ENCODE measurements around the gene PGAP3. TPM values are rescaled to one million over a fixed set of nuclear protein-coding genes. Genes with fewer than 3 reads are reported as not detected.

PGAP3 gene
- total RNA-seq, 2 donors from 2014 or later, result 22.6 to 29.3 TPM

- Histone ChIP-seq H3K4me3 (ENCODE audit: low read length) (peak overlapping the region; percentile 91), H3K27me3 (ENCODE audit: control insufficient read depth, insufficient read depth, low read length, poor library complexity, severe bottlenecking) (no peaks in the 10 kb centered on the region), H3K9ac (ENCODE audit: extremely low read depth, low read length, poor library complexity, severe bottlenecking) (no peak overlapping the region), H3K27ac (ENCODE audit: low read depth, low read length) (no peak overlapping the region), H3K4me1 (ENCODE audit: control insufficient read depth, insufficient read depth, low read length) (peaks cover 3% of the 10 kb centered on the region), H3K36me3 (ENCODE audit: control insufficient read depth, insufficient read depth, low read length) (no peaks in the 10 kb centered on the region), H3K9me3 (ENCODE audit: control insufficient read depth, low read length) (no peaks in the 10 kb centered on the region)
- DNase-seq, result no peak
- Mint-ChIP-seq H3K4me3 (peak overlapping the region; percentile 80), H3K9me3 (peaks cover 2% of the 10 kb centered on the region), H3K27ac (peak overlapping the region; percentile 91), H3K4me1 (peaks cover 24% of the 10 kb centered on the region), H3K27me3 (ENCODE audit: insufficient read depth) (peaks cover 1% of the 10 kb centered on the region), H3K36me3 (ENCODE audit: low read depth) (peaks cover 24% of the 10 kb centered on the region)
- 67 to 72% methylated on average over 5 to 6 of the region's 6 CpGs for WGBS, 2 experiments (ENCODE audit: insufficient coverage in 1 of 2, insufficient read length in 1 of 2)
- no peak for TF ChIP-seq CTCF (conservative IDR thresholded peaks at IDR 0.05)
Observed at GRCh38 chr17:39687101-39687545, 734 bp downstream of the PGAP3 start.

GRCh38 chr17:39684369-39685192 is 3.3 kb downstream of the PGAP3 start:
- WGBS, 2 experiments (ENCODE audit: insufficient coverage in 1 of 2, insufficient read length in 1 of 2), result 87 to 93% methylated on average over 7 to 12 of the region's 12 CpGs
- H3K27me3 ChIP-seq (ENCODE audit: control insufficient read depth, insufficient read depth, low read length, poor library complexity, severe bottlenecking), result no peaks in the 10 kb centered on the region
- peaks cover 3% of the 10 kb centered on the region for H3K4me1 ChIP-seq (ENCODE audit: control insufficient read depth, insufficient read depth, low read length)
- H3K27me3 Mint-ChIP-seq (ENCODE audit: insufficient read depth), result peaks cover 1% of the 10 kb centered on the region
- no peak overlapping the region for H3K9ac ChIP-seq (ENCODE audit: extremely low read depth, low read length, poor library complexity, severe bottlenecking)
- H3K4me1 Mint-ChIP-seq, result peaks cover 24% of the 10 kb centered on the region
- H3K27ac Mint-ChIP-seq, result no peak overlapping the region
- peaks cover 2% of the 10 kb centered on the region for H3K9me3 Mint-ChIP-seq
- TF ChIP-seq CTCF (conservative IDR thresholded peaks at IDR 0.05), result no peak
- H3K27ac ChIP-seq (ENCODE audit: low read depth, low read length), result no peak overlapping the region
- DNase-seq, result peak; percentile 73
- H3K36me3 Mint-ChIP-seq (ENCODE audit: low read depth), result peaks cover 41% of the 10 kb centered on the region
- no peak overlapping the region for H3K4me3 Mint-ChIP-seq
- no peaks in the 10 kb centered on the region for H3K36me3 ChIP-seq (ENCODE audit: control insufficient read depth, insufficient read depth, low read length)
- H3K9me3 ChIP-seq (ENCODE audit: control insufficient read depth, low read length), result no peaks in the 10 kb centered on the region
- no peak overlapping the region for H3K4me3 ChIP-seq (ENCODE audit: low read length)

- Mint-ChIP-seq H3K27ac (no peak overlapping the region), H3K4me1 (peaks cover 20% of the 10 kb centered on the region), H3K27me3 (ENCODE audit: insufficient read depth) (peaks cover 1% of the 10 kb centered on the region), H3K4me3 (no peak overlapping the region), H3K9me3 (peaks cover 2% of the 10 kb centered on the region), H3K36me3 (ENCODE audit: low read depth) (peaks cover 45% of the 10 kb centered on the region)
- H3K4me1 ChIP-seq (ENCODE audit: control insufficient read depth, insufficient read depth, low read length), result peaks cover 3% of the 10 kb centered on the region
- H3K36me3 ChIP-seq (ENCODE audit: control insufficient read depth, insufficient read depth, low read length), result no peaks in the 10 kb centered on the region
- H3K27ac ChIP-seq (ENCODE audit: low read depth, low read length), result no peak overlapping the region
- WGBS, 2 experiments (ENCODE audit: insufficient coverage in 1 of 2, insufficient read length in 1 of 2), result 90 to 92% methylated on average over 4 to 9 of the region's 9 CpGs
- TF ChIP-seq CTCF (conservative IDR thresholded peaks at IDR 0.05), result no peak
- H3K27me3 ChIP-seq (ENCODE audit: control insufficient read depth, insufficient read depth, low read length, poor library complexity, severe bottlenecking), result no peaks in the 10 kb centered on the region
- no peak overlapping the region for H3K9ac ChIP-seq (ENCODE audit: extremely low read depth, low read length, poor library complexity, severe bottlenecking)
- no peak overlapping the region for H3K4me3 ChIP-seq (ENCODE audit: low read length)
- no peak for DNase-seq
- no peaks in the 10 kb centered on the region for H3K9me3 ChIP-seq (ENCODE audit: control insufficient read depth, low read length)
Observed at GRCh38 chr17:39683295-39683939, 4.4 kb downstream of the PGAP3 start.
